ENCODE data around the gene ANXA2R. TPM values are rescaled to one million over a fixed set of nuclear protein-coding genes. Genes with fewer than 3 reads are reported as not detected.
"Not testable (repeated sequence)": the region's sequence is repeated elsewhere in the genome, so short reads cannot be mapped to it uniquely, and the experiment has no call there.

Gene ANXA2R
- total RNA-seq, 2 experiments from 2014 or later = 11.4 to 13.5 TPM

DNA sequence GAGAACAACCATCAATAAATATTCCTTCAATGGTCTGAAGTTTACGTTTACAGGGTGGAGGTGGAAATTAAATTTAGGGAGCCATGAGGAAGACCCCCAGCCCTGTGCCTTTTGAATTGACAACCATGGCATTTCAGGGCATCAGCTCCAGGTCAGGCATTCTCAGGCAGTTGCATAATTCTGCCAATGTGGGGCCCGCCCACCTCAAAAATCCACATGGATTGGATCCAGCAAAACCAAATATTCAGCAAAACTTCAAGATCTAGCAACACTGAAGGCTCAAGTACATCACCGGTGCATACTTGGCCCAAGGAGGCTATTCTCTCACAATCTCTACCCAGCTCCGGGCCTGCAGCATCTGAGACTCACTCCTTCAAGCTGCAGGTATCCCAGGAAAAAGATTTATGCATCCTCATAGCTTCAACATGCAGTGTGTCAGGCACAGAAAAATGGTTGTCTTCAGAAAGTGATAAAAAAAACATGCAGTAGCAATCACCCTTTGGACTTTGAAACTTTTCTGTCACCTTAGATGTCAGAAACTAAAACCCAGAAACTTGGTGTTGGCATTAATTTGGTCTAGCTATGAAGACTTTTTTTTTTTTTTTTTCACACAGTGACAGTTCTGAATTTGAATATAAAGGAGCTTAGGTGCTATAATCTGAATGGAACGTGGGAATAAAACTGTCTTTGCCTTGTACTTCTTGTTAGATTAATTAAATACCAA is 21.4 kb upstream of the ANXA2R start:
- Histone ChIP-seq H3K4me2 (ENCODE audit: low read length) (no peak overlapping the region), H3K36me3 (ENCODE audit: insufficient read depth, low read length) (no peaks in the 10 kb centered on the region), H2AFZ (ENCODE audit: low read length) (no peak overlapping the region), H4K20me1 (ENCODE audit: insufficient read depth, low read length) (no peaks in the 10 kb centered on the region), H3K4me3 (ENCODE audit: low read depth, low read length, poor library complexity, severe bottlenecking) (no peak overlapping the region), H3K79me2 (ENCODE audit: insufficient read depth, low read depth, low read length) (peaks cover 6% of the 10 kb centered on the region; the same call in 1 of the 2 replicates), H3K9me2 (ENCODE audit: insufficient read depth, low read length) (no peaks in the 10 kb centered on the region), H3K4me1 (ENCODE audit: insufficient read depth, low read length, poor library complexity, severe bottlenecking) (peaks cover 10% of the 10 kb centered on the region), H3K9me3 (ENCODE audit: low read length) (no peaks in the 10 kb centered on the region), H3K27ac (ENCODE audit: low read depth, low read length, poor library complexity, severe bottlenecking) (no peak overlapping the region)
- ChIA-PET POLR2A (interaction anchor here (0.7 to 1.6 kb wide), 6 partner anchors 10 to 452 kb away, joined by 3 to 10 read pairs (median 4); no protein-coding TSS in a partner anchor), CTCF (ENCODE audit: unreplicated experiment) (no interaction called here)
- intact Hi-C loops (cut with micrococcal nuclease; ENCODE audit: unreplicated experiment) = no loop called here
- TF ChIP-seq CTCF (conservative IDR thresholded peaks at IDR 0.05; ENCODE audit: low read length) (no peak), EZH2phosphoT487 (IDR thresholded peaks at IDR 0.05; ENCODE audit: borderline replicate concordance, low read depth, low read length) (no peak)
- no peak for DNase-seq (ENCODE audit: low spot score)
- BruUV-seq (replicated peaks) = no TSS peak

- POLR2A ChIA-PET; CTCF ChIA-PET (ENCODE audit: unreplicated experiment); H3K4me2 ChIP-seq (ENCODE audit: low read length); H4K20me1 ChIP-seq (ENCODE audit: insufficient read depth, low read length); H3K9me3 ChIP-seq (ENCODE audit: low read length); BruUV-seq (replicated peaks); intact Hi-C loops (cut with micrococcal nuclease; ENCODE audit: unreplicated experiment); H3K4me3 ChIP-seq (ENCODE audit: low read depth, low read length, poor library complexity, severe bottlenecking); H3K36me3 ChIP-seq (ENCODE audit: insufficient read depth, low read length); H2AFZ ChIP-seq (ENCODE audit: low read length); H3K9me2 ChIP-seq (ENCODE audit: insufficient read depth, low read length); H3K27ac ChIP-seq (ENCODE audit: low read depth, low read length, poor library complexity, severe bottlenecking); H3K79me2 ChIP-seq (ENCODE audit: insufficient read depth, low read depth, low read length); DNase-seq (ENCODE audit: low spot score): not testable (repeated sequence)
- H3K4me1 ChIP-seq (ENCODE audit: insufficient read depth, low read length, poor library complexity, severe bottlenecking) = peaks cover 10% of the 10 kb centered on the region
Observed at GRCh38 chr5:43060020-43060419, 19.9 kb upstream of the ANXA2R start.

DNA sequence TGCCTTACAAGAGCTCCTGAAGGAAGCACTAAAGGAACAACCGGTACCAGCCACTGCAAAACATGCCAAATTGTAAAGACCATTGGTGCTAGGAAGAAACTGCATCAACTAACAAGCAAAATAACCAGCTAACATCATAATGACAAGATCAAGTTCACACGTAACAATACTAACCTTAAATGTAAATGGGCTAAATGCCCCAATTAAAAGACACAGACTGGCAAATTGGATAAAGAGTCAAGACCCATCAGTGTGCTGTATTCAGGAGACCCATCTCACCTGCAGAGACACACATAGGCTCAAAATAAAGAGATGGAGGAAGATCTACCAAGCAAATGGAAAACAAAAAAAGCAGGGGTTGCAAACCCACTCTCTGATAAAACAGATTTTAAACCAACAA is 15.0 kb upstream of the ANXA2R start:
- H3K4me3 ChIP-seq (ENCODE audit: low read depth, low read length, poor library complexity, severe bottlenecking); H4K20me1 ChIP-seq (ENCODE audit: insufficient read depth, low read length); DNase-seq (ENCODE audit: low spot score); H2AFZ ChIP-seq (ENCODE audit: low read length); CTCF ChIA-PET (ENCODE audit: unreplicated experiment); H3K9me2 ChIP-seq (ENCODE audit: insufficient read depth, low read length); H3K4me1 ChIP-seq (ENCODE audit: insufficient read depth, low read length, poor library complexity, severe bottlenecking); intact Hi-C loops (cut with micrococcal nuclease; ENCODE audit: unreplicated experiment); BruUV-seq (replicated peaks); H3K36me3 ChIP-seq (ENCODE audit: insufficient read depth, low read length); H3K79me2 ChIP-seq (ENCODE audit: insufficient read depth, low read depth, low read length); H3K4me2 ChIP-seq (ENCODE audit: low read length); H3K9me3 ChIP-seq (ENCODE audit: low read length); H3K27ac ChIP-seq (ENCODE audit: low read depth, low read length, poor library complexity, severe bottlenecking): not testable (repeated sequence)
- POLR2A ChIA-PET = interaction anchor here (0.7 kb wide), 1 partner anchor 460 kb away, joined by 3 read pairs; the partner anchor contains the start of gene C5orf34
